ENCODE measurements around the gene CDIPT. TPM values are rescaled to one million over a fixed set of nuclear protein-coding genes. Genes with fewer than 3 reads are reported as not detected.

The CDIPT gene
- total RNA-seq, 1 experiment from 2014 or later: 57.1 TPM

DNA sequence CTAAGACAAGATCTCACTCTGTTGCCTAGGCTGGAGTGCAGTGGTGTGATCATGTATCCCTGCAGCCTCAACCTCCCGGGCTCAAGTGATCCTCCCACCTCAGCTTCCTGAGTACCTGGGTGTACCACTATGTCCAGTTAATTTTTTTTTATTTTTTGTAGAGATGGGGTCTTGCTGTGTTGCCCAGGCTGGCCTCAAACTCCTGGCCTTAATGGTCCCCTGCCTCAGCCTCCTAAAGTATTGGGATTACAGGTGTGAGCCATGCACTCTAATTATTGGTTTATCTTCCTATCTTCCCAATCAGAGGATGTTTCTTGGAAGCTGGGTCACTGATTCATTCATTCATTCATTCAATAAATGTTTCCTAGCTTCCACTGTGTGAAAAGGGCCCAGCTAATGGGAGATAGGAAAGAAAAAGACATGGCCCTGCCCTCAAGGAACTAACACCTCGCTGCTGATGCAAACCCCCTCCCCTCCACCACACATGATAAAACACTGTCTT lies 45.7 kb upstream of the CDIPT start:
- Mint-ChIP-seq H3K27ac (ENCODE audit: unreplicated experiment) (no peak overlapping the region), H3K4me1 (ENCODE audit: low read depth, unreplicated experiment) (no peaks in the 10 kb centered on the region), H3K4me3 (ENCODE audit: unreplicated experiment) (no peak overlapping the region), H3K9me3 (ENCODE audit: unreplicated experiment) (no peaks in the 10 kb centered on the region), H3K27me3 (ENCODE audit: insufficient read depth, unreplicated experiment) (no peaks in the 10 kb centered on the region), H3K36me3 (ENCODE audit: insufficient read depth, unreplicated experiment) (peaks cover 6% of the 10 kb centered on the region)
- TF ChIP-seq, protein P1, sequence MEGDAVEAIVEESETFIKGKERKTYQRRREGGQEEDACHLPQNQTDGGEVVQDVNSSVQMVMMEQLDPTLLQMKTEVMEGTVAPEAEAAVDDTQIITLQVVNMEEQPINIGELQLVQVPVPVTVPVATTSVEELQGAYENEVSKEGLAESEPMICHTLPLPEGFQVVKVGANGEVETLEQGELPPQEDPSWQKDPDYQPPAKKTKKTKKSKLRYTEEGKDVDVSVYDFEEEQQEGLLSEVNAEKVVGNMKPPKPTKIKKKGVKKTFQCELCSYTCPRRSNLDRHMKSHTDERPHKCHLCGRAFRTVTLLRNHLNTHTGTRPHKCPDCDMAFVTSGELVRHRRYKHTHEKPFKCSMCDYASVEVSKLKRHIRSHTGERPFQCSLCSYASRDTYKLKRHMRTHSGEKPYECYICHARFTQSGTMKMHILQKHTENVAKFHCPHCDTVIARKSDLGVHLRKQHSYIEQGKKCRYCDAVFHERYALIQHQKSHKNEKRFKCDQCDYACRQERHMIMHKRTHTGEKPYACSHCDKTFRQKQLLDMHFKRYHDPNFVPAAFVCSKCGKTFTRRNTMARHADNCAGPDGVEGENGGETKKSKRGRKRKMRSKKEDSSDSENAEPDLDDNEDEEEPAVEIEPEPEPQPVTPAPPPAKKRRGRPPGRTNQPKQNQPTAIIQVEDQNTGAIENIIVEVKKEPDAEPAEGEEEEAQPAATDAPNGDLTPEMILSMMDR (IDR thresholded peaks at IDR 0.05; ENCODE audit: insufficient read depth in 1 of 2, low read depth in 1 of 2, low read length in 1 of 2, severe bottlenecking in 1 of 2, unreplicated experiment in 1 of 2): no peak
- intact Hi-C loops (cut with micrococcal nuclease; ENCODE audit: unreplicated experiment): no loop called here
- DNase-seq: no peak
- Histone ChIP-seq H3K27me3 (replicated peaks; ENCODE audit: control insufficient read depth, insufficient read depth, low read length) (no peaks in the 10 kb centered on the region), H3K36me3 (ENCODE audit: control insufficient read depth, insufficient read depth, low read length) (no peaks in the 10 kb centered on the region), H3K9me3 (no peaks in the 10 kb centered on the region), H3K4me1 (no peaks in the 10 kb centered on the region), H3K4me3 (ENCODE audit: low read depth, low read length) (no peak overlapping the region)
- CTCF ChIA-PET: interaction anchor here (0.6 kb wide), 1 partner anchor 45 kb away, joined by 3 read pairs; no protein-coding TSS in a partner anchor
- BruUV-seq (replicated peaks): no TSS peak
- POLR2A ChIA-PET: interaction anchor here (0.5 to 0.7 kb wide), 2 partner anchors 9 to 272 kb away, joined by 3 to 6 read pairs; partner anchors contain the start of gene SEZ6L2

DNA sequence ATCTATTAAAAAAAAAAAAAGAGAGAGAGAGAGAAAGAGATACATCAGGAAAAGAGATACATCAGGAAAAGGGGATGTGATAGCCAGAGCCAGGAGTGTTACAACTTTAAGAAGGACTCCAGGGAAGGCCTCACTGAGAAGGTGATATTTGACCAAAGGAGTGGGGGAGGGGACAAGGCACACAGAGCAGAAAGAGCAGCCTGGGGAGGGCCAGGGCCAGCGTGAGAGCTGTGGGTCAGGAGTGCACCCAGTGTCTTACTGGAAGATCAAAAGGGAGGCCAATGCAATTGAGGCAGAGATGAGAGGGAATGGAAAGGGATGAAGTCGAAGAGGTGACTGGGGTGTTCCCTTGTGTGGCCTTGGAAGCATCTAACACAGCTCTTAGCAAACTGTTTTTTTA lies 44.9 kb upstream of the CDIPT start:
- Histone ChIP-seq H3K4me1 (no peaks in the 10 kb centered on the region), H3K4me3 (ENCODE audit: low read depth, low read length) (no peak overlapping the region), H3K27me3 (replicated peaks; ENCODE audit: control insufficient read depth, insufficient read depth, low read length) (no peaks in the 10 kb centered on the region), H3K9me3 (no peaks in the 10 kb centered on the region), H3K36me3 (ENCODE audit: control insufficient read depth, insufficient read depth, low read length) (no peaks in the 10 kb centered on the region)
- no TSS peak for BruUV-seq (replicated peaks)
- intact Hi-C loops (cut with micrococcal nuclease; ENCODE audit: unreplicated experiment): no loop called here
- Mint-ChIP-seq H3K9me3 (ENCODE audit: unreplicated experiment) (no peaks in the 10 kb centered on the region), H3K36me3 (ENCODE audit: insufficient read depth, unreplicated experiment) (peaks cover 12% of the 10 kb centered on the region), H3K27ac (ENCODE audit: unreplicated experiment) (no peak overlapping the region), H3K4me3 (ENCODE audit: unreplicated experiment) (no peak overlapping the region), H3K4me1 (ENCODE audit: low read depth, unreplicated experiment) (no peaks in the 10 kb centered on the region), H3K27me3 (ENCODE audit: insufficient read depth, unreplicated experiment) (no peaks in the 10 kb centered on the region)
- CTCF ChIA-PET: no interaction called here
- POLR2A ChIA-PET: interaction anchor here (0.5 kb wide), 1 partner anchor 273 kb away, joined by 6 read pairs; no protein-coding TSS in a partner anchor
- TF ChIP-seq, protein P1 (IDR thresholded peaks at IDR 0.05; ENCODE audit: insufficient read depth in 1 of 2, low read depth in 1 of 2, low read length in 1 of 2, severe bottlenecking in 1 of 2, unreplicated experiment in 1 of 2): no peak
- DNase-seq: no peak

DNA sequence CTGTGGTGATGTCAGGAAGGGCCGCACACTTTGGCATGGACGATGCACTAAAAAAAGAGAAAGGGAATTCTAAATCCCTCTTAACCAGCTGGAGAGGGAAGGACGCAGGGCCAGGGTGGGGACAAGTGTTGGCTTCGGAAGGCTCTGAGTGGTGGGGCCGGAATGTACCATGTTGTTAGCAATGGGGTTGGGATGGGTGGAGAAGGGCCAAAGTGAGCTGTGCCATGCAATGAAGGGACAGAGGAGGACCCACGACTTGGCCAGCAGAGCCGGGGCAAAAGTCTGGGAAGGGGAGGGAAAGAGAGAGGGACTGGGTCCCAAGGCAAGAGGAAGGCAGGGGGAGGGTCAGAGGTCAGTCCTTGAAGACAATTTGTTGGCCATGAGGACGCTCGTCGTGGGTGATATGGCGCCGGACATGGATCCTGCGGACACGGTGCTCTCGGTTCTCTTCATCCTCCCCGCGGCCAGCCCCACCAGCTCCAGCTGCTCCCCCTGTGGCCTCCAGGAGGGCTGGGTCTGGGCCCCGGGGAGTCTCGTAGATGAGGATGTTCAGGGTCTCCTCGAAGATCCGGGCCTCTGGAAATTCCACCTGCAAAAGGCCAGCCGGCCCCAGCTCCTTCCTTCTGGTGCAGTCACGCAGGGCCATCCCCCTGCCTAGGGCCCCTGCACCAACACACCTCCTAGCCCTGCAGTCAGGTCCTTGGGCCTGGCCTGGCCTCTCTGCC lies 43.7 kb upstream of the CDIPT start:
- Mint-ChIP-seq H3K27ac (ENCODE audit: unreplicated experiment) (no peak overlapping the region), H3K36me3 (ENCODE audit: insufficient read depth, unreplicated experiment) (peaks cover 12% of the 10 kb centered on the region), H3K4me1 (ENCODE audit: low read depth, unreplicated experiment) (no peaks in the 10 kb centered on the region), H3K27me3 (ENCODE audit: insufficient read depth, unreplicated experiment) (no peaks in the 10 kb centered on the region), H3K4me3 (ENCODE audit: unreplicated experiment) (no peak overlapping the region), H3K9me3 (ENCODE audit: unreplicated experiment) (no peaks in the 10 kb centered on the region)
- intact Hi-C loops (cut with micrococcal nuclease; ENCODE audit: unreplicated experiment): no loop called here
- Histone ChIP-seq H3K4me1 (0 out of 2 replicates have a peak, but pooled peaks cover 7% of the 10 kb centered on the region), H3K36me3 (ENCODE audit: control insufficient read depth, insufficient read depth, low read length) (no peaks in the 10 kb centered on the region), H3K27me3 (replicated peaks; ENCODE audit: control insufficient read depth, insufficient read depth, low read length) (no peaks in the 10 kb centered on the region), H3K4me3 (ENCODE audit: low read depth, low read length) (no peak overlapping the region), H3K9me3 (no peaks in the 10 kb centered on the region)
- CTCF ChIA-PET: interaction anchor here (0.6 kb wide), 1 partner anchor 11 kb away, joined by 3 read pairs; no protein-coding TSS in a partner anchor
- no TSS peak for BruUV-seq (replicated peaks)
- TF ChIP-seq, protein P1 (IDR thresholded peaks at IDR 0.05; ENCODE audit: insufficient read depth in 1 of 2, low read depth in 1 of 2, low read length in 1 of 2, severe bottlenecking in 1 of 2, unreplicated experiment in 1 of 2): no peak
- POLR2A ChIA-PET: no interaction called here
- no peak for DNase-seq
